ENCODE results near the gene TECRL. TPM values are rescaled to one million over a fixed set of nuclear protein-coding genes. Genes with fewer than 3 reads are reported as not detected.

Gene TECRL
- total RNA-seq, 1 experiment from 2014 or later, result not detected

- Histone ChIP-seq H3K27me3 (ENCODE audit: control insufficient read depth, insufficient read depth, low read length) (no peaks in the 10 kb centered on the region), H3K36me3 (ENCODE audit: control insufficient read depth, insufficient read depth, low read length) (no peaks in the 10 kb centered on the region), H3K4me1 (ENCODE audit: control insufficient read depth, insufficient read depth, low read length) (no peaks in the 10 kb centered on the region), H3K4me3 (ENCODE audit: low read depth in 2 of 2, low read length in 2 of 2) (no peak overlapping the region), H3K27ac (ENCODE audit: low read length) (no peak overlapping the region), H3K9me3 (ENCODE audit: control insufficient read depth, insufficient read depth, low read depth, low read length) (peaks cover 3% of the 10 kb centered on the region; the same call in 1 of the 2 replicates)
- intact Hi-C loops (cut with micrococcal nuclease; ENCODE audit: unreplicated experiment), result no loop called here
- no TSS peak for BruUV-seq (replicated peaks)
- ChIA-PET POLR2A (no interaction called here), CTCF (no interaction called here)
- no peak for ATAC-seq
- in situ Hi-C loops (cut with HindIII; ENCODE audit: low pct_unique_long_range_greater_than_20kb, low sequenced_read_pairs), result no loop called here
- no peak for DNase-seq (ENCODE audit: low read depth, low spot score)
- no peak for TF ChIP-seq TCF7L2 (IDR thresholded peaks at IDR 0.05; ENCODE audit: low read depth, low read length)
- no peak for TF ChIP-seq REST (IDR thresholded peaks at IDR 0.05; ENCODE audit: insufficient read depth in 1 of 2, low read depth in 2 of 2, low read length in 1 of 2)
- TF ChIP-seq SIN3A (IDR thresholded peaks at IDR 0.05; ENCODE audit: borderline replicate concordance, insufficient read depth, low read depth, low read length), result no peak
- TF ChIP-seq CTCF (IDR thresholded peaks at IDR 0.05), result no peak
- no peak for TF ChIP-seq POLR2AphosphoS5 (IDR thresholded peaks at IDR 0.05; ENCODE audit: low read depth, low read length)
Observed at GRCh38 chr4:64230709-64231310, 178.4 kb downstream of the TECRL start.

Measured in Panc1 (cell line).